ENCODE measurements around the gene ABTB1. TPM values are rescaled to one million over a fixed set of nuclear protein-coding genes. Genes with fewer than 3 reads are reported as not detected.

Gene ABTB1
- total and polyA plus RNA-seq, 2 of the 13 experiments (the other 11 are each of a cell fraction or from before 2014, with no cell fraction given), result 0.42 to 14.5 TPM

DNA sequence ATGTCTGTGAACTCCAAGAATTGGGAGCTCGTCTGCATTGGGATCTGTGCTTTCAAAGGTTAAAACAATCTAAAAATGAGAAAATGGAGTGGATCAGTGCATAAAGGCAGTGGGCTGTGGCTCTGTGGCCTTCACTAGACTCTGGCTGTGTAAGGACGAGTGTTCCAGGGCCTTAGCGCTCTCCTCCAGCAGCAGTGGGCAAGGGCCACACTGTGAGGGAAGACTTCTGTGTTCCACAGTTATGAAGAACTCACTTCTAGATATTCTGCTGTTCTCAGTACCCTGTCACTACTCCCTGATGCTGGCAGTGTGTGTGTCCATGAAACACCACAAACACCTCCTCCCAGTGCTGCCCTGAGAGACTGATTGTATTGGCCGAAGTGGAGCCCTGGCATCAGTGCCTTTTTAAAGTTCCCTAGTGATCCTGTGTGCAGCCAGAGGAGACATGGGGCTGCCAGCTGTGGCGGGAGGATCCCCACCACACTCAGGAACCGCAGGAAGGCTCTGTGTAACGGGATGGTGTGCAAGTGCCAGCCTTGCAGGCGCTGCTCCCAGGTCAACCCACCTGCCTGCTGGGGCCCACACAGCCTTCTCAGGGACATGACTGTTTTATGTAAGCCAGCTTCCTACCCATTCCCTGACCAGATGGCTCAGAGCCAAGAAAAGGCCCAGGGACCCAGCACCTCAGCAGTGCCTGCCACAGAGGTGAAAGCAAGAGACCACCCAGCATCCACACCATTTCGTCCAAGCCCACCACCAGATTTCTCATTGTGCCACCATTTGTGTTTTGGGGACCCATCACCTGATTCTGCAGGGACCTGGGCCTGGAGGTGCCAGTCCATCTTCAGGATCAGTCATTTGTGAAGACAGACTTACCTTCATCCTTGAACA, 40.4 kb downstream of the ABTB1 start:
- 13% methylated on average over 4 of the region's 9 CpGs for WGBS (ENCODE audit: low lambda C conversion rate)
- no peak overlapping the region for H3K9ac ChIP-seq (ENCODE audit: insufficient read depth, low read depth, low read length)
- intact Hi-C loops (cut with micrococcal nuclease; ENCODE audit: unreplicated experiment), result no loop called here
- ATAC-seq (no peak), FAIRE-seq (no peak), DNase-seq (ENCODE audit: low spot score) (no peak)
- BruUV-seq (replicated peaks), result no TSS peak
- no peaks in the 10 kb centered on the region for H3K36me3 ChIP-seq (replicated peaks in 1 of 2; ENCODE audit: control insufficient read depth in 1 of 2, insufficient read depth in 2 of 2, low read length in 2 of 2)
- no peaks in the 10 kb centered on the region for H3K79me2 ChIP-seq (ENCODE audit: insufficient read depth, low read length)
- TF ChIP-seq MED1 (CRISPR knock-in tag; IDR thresholded peaks at IDR 0.05) (no peak), ZNF660 (CRISPR knock-in tag; IDR thresholded peaks at IDR 0.05; ENCODE audit: borderline replicate concordance, low read depth) (no peak), PHF8 (CRISPR knock-in tag; IDR thresholded peaks at IDR 0.05) (no peak), ZMYM4 (CRISPR knock-in tag; IDR thresholded peaks at IDR 0.05) (no peak), ZNF816 (CRISPR knock-in tag; IDR thresholded peaks at IDR 0.05; ENCODE audit: borderline replicate concordance) (no peak), CHD2 (IDR thresholded peaks at IDR 0.05; ENCODE audit: low read depth, low read length) (no peak), SYNCRIP (IDR thresholded peaks at IDR 0.05; ENCODE audit: insufficient read depth, low read depth, low read length) (no peak), ZSCAN21 (CRISPR knock-in tag; IDR thresholded peaks at IDR 0.05; ENCODE audit: borderline replicate concordance) (no peak), RAD51 (IDR thresholded peaks at IDR 0.05; ENCODE audit: borderline replicate concordance) (no peak), SMAD1 (CRISPR knock-in tag; IDR thresholded peaks at IDR 0.05; ENCODE audit: borderline replicate concordance, low read depth) (no peak), HNRNPL (IDR thresholded peaks at IDR 0.05; ENCODE audit: low read depth, low read length) (no peak), ZNF713 (CRISPR knock-in tag; IDR thresholded peaks at IDR 0.05) (no peak), ZNF567 (CRISPR knock-in tag; IDR thresholded peaks at IDR 0.05; ENCODE audit: borderline replicate concordance) (no peak), ZNF558 (CRISPR knock-in tag; IDR thresholded peaks at IDR 0.05; ENCODE audit: borderline replicate concordance) (no peak), TCF12 (IDR thresholded peaks at IDR 0.05) (no peak), TCF12 (CRISPR knock-in tag; IDR thresholded peaks at IDR 0.05) (no peak), ZSCAN9 (CRISPR knock-in tag; IDR thresholded peaks at IDR 0.05; ENCODE audit: borderline replicate concordance) (no peak)
- CTCF ChIA-PET (ENCODE audit: low intra/inter-chr PET ratio, low total read pairs), result no interaction called here
- H3K9me3 ChIP-seq (ENCODE audit: low read length), result no peaks in the 10 kb centered on the region
- H3K4me1 ChIP-seq (ENCODE audit: insufficient read depth, low read length), result no peaks in the 10 kb centered on the region
- no peaks in the 10 kb centered on the region for H4K20me1 ChIP-seq (ENCODE audit: insufficient read depth, low read length)
- POLR2A ChIA-PET, result no interaction called here
- H3K27me3 ChIP-seq (ENCODE audit: control insufficient read depth in 1 of 2, insufficient read depth in 2 of 2, low read length in 2 of 2), result peaks cover 6 to 48% of the 10 kb centered on the region in 2 experiments
- no peak overlapping the region for H3K4me3 ChIP-seq (replicated peaks in 1 of 3; ENCODE audit: insufficient read depth in 1 of 3, low read depth in 2 of 3, low read length in 3 of 3)
- no peak overlapping the region for H3K4me2 ChIP-seq (ENCODE audit: low read depth, low read length)
- no peak overlapping the region for H3K27ac ChIP-seq (ENCODE audit: extremely low read length, insufficient read depth, low read length)
- no peak overlapping the region for H2AFZ ChIP-seq (ENCODE audit: low read length)
- in situ Hi-C loops (cut with HindIII; ENCODE audit: extremely low pct_ligation_motif_present, low pct_unique_long_range_greater_than_20kb), result no loop called here

All from HepG2 (cell line).